Head of caudate nucleus (tissue), 42 donors: ENCODE measurements around the gene MSH3.
"Not testable (repeated sequence)": the region's sequence is repeated elsewhere in the genome, so short reads cannot be mapped to it uniquely, and the experiment has no call there.

Source experiments
- DNase-seq, 42 donors: peaks; one replicate each; pipeline versions ENCODE4 v3.0.0 to v3.0.0-alpha.2; 2020 to 2021; ENCODE audit warnings: mixed read lengths in 7 of 42
- intact Hi-C: fragments of 100-400 bp; cut with DNase I; formaldehyde crosslinking; loops from one replicate; pipeline ENCODE4 v1.15.0; 2022

Gene MSH3

DNA sequence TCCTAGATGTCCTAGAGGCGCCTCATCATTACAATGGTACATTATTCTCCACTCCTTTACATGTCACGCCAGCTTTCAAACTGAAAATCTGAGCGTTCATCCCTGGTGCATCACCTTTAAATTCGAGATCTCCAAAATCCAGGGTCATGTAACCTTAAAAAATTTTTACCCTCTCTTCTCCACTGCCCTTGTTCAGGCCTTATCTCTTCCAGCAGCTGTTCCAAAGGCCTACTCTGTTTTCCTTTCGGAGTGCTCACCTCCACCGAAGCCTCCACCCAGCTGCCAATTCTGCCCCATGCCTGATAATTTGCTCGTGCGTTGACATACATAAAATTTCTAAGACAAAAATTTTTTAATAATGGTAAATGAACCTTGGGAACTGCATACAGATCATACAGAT, 950 bp upstream of the MSH3 start:
- no peak for DNase-seq
- intact Hi-C loops, result loop anchor here (5.0 kb wide), 1 partner anchor 166 kb away; the partner anchor contains the start of gene FAM151B

DNA sequence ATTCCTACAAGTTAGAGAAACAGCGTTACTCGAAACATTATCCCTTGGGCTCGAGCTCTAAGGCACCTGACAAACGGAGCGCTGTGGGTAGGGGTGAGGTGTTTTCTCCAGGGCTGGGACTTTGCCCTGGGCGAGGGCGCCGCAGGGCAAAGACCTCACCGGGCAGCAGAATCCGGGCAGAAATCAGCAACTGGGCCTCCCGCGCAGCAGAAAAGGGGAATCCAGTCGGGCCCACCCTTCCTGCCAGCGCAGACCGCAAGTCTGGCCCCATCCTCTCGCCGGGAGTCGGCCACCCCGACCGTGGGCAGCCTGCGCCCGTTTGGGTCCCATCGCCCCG, 430 bp upstream of the MSH3 start:
- intact Hi-C loops, result loop anchor here (5.0 kb wide), 1 partner anchor 167 kb away; the partner anchor contains the start of gene FAM151B
- DNase-seq, result peak in 1 of 42 donors; percentile 3

DNA sequence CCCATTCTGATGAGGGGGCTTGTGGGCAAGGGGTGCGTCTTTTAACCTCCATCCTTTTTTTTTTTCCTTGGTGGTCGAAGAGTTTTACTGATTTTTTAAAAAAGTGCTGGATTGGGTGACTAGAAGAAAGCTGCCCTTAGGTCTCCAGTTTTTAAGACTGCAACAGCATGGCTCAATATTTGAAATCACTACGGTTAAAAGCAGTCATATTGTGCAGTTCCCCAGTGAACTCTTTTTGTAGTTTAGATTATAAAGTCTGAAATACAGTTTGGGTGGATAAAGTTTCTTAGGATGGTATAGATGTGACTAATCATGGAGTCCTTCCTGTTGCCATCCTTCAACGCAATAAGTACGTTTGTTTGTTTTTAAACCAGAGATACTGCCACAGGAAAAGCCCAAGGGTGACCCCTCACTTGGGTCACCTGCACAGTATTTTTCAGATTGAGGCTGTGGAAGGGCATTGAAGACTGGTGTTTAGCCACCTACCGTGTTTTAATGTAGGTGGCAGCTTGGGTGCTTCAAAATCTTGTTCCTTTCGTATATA, 851 bp downstream of the MSH3 start:
- intact Hi-C loops, result no loop called here
- no peak for DNase-seq

DNA sequence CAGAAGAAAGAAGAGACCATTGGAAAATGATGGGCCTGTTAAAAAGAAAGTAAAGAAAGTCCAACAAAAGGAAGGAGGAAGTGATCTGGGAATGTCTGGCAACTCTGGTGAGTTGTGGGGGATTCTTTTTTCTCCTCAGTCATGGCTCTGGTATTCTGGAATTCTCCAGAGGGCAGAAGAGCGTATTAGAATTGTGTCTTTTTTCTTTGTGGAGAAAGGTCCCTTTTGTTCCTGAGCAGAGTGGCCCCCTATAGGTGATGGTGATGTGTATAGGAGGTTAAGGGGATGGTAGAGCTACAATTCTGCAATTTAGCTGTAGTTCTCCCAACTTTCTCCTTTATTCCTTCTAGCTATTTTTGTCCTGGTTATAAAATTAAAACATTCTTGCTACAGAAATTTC, 2.0 kb downstream of the MSH3 start:
- intact Hi-C loops, result no loop called here
- DNase-seq, result no peak

DNA sequence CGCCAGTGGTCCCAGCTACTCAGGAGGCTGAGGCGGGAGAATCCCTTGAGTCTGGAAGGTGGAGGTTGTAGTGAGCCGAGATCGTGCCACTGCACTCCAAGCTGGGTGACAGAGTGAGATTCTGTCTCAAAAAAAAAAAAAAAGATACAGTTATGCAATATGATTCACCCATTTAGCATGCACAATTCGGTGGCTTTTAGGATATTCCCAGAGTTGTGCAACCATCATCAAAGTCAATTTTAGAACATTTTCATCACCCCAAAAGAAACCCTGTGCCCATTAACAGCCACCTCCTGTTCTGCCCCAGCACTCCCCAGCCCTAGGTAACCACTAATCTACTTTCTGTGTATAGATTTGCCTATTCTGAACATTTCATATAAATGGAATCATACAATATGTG, 4.7 kb downstream of the MSH3 start:
- no peak for DNase-seq
- intact Hi-C loops, result no loop called here

DNA sequence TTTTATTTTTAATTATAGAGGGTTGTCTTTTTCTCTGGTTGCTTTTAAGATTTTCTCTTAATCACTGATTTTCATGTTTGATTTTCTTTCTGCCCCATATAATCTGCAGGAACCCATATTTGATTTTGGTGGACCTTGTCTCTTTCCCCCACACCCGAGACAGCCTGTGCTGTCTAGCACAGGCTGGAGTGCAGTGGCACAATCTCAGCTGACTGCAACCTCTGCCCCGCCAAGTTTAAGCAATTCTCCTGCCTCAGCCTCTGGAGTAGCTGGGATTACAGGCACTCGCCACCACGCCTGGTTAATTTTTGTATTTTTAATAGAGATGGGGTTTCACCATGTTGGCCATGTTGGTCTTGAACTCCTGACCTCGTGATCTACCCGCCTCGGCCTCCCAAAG, 6.2 kb downstream of the MSH3 start:
- intact Hi-C loops, DNase-seq: not testable (repeated sequence)

DNA sequence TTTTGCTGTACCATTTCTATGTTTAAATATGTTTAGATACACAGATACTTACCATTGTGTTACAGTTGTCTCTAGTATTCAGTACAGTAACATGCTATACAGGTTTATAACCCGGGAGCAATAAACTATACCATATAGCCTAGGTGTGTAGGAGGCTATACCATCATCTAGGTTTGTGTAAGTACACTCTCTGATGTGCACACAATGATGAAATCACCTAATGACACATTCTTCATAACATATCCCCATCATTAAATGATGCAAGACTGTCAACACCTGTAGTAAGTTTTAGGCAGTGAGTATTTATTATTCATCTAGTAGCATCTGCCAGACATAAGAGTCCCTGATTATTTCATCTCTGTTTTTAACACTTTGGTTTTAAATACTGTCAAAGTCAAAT, 7.7 kb downstream of the MSH3 start:
- intact Hi-C loops, result no loop called here
- no peak for DNase-seq

DNA sequence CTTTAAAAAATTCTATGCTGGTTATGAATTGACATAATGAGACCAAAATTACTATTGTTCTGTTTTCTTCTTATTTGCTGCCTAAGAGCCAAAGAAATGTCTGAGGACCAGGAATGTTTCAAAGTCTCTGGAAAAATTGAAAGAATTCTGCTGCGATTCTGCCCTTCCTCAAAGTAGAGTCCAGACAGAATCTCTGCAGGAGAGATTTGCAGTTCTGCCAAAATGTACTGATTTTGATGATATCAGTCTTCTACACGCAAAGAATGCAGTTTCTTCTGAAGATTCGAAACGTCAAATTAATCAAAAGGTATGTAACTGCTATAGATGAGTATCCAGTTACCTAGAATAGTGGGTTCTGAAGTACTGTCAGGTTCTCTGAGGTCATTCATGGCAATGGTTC, 10.6 kb downstream of the MSH3 start:
- intact Hi-C loops, result no loop called here
- DNase-seq, result no peak

DNA sequence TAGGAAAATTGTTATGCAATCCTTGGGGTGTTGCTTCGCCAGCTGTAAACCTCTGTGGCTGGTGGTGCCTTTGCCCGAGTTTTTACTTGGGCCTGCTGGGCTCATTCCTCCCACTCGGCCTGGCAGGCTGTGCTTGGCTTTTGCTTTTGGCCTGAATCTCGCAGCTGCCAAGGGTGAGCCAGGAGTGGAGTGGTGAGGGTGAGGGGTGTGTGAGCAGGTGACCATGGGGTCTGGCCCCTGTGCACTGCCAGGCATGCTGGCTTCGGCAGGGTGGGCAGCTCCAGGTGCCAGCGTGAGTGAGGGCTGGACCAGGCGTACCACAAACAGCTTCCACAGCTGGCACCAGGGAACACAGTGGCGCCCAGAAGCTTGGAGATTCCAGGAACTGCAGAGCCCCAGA, 12.9 kb downstream of the MSH3 start:
- intact Hi-C loops, result no loop called here

DNA sequence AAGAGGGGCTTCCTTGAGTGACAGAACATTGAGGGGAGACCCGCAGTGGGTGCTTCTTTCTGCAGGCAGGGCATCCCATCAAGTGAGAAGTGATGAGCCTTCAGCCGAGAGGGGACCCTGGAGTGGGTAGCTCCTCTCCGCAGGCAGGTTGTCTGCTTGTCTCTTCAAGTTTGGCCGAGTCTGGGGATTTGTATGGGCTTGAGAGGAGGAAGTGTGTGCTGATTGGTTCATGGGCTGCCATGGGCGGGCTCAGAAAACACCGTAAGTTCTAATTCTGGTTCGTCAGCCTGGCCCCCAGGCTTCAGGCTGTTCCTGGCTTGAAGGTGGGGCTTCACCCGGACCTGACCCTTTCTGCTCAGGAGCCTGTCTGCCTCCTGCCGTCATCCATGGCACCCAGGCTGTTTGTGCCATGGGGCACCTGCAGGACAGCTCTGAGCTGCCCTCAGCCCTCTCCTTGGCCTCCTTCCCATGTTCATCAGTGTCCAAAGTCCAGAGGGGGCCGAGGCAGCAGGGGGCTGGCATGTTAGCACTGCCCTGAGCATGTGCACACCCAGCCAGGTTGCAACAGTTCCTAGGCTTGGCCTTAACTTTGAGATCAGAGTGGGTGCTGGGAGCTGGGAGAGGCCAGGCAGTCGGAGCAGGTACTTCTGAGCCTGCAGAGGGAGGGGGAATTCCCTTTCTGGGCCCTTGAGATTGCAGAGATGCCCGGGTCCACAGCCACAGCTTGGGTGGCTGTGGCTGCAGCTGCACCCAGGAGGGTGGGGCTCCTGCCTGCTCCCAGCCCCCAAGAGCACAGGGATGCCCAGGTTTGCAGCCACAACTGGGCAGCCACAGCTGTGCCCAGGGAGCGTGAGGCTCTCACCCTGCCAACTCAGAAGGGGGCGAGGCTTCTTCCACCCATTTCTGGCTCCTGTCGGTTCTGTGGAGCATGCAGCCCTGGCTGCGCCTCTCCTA, 13.8 kb downstream of the MSH3 start:
- intact Hi-C loops, result no loop called here
- DNase-seq, result peak in 15 of 42 donors; percentile 4 to 54 (median 23)

More for the DNA sequence above, 12.9 kb downstream of the MSH3 start:
- no peak for DNase-seq

DNA sequence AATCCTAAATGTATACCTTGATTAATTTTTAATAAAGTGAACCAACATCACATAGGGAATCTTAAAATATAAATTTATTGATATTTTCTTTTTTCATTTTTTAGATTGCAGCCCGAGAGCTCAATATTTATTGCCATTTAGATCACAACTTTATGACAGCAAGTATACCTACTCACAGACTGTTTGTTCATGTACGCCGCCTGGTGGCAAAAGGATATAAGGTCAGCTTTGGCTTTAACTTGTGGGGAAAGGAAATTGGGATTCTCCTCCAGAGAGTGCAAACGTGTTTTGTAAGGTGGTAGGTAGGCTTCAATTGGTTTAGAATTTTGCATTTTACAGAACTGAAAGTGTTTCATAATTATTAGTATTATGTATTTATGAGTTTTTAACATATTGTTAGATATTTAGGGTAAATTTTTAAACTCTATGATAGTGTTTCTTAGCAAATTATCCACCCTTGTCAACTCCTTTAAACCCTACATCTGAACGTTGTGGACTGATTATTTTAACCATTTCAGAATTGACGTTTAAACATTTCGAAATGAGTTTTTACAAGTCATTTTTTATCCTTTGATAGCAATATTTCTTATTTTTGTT, 17.8 kb downstream of the MSH3 start:
- intact Hi-C loops, result loop anchor here (5.0 kb wide), 1 partner anchor 580 kb away; no protein-coding TSS in a partner anchor
- peak in 41 of 42 donors; percentile 30 to 91 (median 78) for DNase-seq

DNA sequence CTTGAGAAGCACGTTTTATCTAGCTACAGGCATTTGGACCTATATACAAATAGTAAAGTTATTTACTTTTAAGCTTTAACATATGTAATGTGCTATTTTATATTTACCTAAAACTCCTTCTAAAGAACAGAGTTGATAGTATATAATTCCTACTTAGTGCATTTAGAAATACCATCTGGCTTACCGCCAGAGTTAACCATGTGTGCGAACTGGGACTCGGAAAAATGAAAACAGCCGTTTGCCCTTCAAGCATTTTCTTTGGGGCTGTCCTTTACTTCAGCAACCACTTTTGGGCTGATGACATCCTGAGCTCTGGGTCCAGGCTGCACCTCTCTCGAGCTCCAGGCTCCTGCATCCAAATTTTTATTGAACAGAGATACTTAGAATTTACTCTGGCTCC, 22.3 kb downstream of the MSH3 start:
- DNase-seq, result no peak
- intact Hi-C loops, result no loop called here

DNA sequence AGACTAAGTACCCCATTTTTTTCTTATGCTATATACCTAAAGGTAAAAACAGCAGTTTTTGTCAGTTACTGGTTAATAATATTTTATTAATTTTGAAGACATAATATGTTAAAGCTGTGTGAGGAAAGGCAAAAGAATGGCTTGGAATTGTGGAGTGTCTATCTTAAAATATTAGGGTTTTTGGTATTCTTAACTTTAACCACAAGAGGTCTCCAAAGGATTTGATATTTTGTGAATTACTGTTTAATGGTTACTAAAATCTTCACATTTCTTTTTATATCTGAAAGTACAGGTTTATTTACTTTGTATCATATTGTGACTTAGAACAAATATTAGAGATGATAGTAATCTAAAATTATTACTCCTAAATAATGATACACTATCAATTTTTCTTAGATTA, 32.3 kb downstream of the MSH3 start:
- intact Hi-C loops, result no loop called here
- no peak for DNase-seq

DNA sequence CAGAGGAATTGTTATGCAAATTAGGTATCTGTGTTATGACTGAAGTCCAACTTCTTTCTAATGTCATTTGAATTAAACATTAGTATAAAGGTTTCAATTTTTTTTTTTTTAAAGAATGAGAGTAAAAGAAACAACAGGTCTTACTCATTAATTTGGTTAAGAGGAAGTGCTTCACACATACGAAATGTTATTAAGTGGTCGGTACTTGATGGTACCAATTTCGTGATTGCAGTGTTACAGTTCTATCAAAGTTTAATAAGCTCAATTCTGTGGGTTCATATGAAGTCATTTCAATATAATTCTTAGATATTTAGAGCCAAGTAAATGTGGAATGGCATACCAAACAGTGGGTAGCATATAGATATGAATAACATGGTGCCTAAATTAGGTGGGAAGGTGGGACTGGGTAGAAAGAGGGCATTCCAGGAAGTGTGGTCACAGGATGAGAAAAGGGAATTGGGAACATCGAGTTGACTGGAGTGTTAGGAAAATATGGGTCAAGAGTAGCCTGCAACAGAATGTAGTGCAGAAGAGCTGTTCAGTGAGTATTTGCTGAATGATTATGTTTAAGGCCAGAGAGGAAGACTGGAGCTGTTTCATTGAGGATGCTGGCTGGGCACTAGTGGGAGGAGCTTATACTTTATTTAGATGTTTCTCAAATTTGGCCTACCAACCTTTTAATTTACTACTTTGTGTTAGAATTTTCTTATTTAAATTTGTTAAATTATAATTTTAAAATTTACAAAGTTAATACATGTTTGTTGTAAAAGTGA, 34.4 kb downstream of the MSH3 start:
- intact Hi-C loops, result no loop called here
- no peak for DNase-seq

DNA sequence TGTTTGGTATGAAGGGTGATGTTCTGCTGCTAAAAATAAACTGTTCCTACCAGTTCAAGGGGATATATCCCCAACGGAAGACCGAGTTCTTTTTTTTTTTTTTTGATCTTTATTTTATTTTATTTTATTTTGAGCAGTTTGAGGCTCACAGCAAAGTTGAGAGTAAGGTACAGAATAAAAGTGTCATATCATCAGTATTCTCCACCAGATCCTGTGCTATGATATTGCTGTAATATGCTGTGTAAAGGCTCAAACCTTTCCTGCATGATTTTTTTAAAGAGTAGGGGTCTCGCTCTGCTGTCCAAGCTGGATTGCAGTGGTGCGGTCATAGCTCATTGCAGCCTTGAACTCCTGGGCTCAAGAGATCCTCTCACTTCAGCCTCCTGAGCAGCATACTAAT, 35.2 kb downstream of the MSH3 start:
- no peak for DNase-seq
- intact Hi-C loops, result no loop called here

DNA sequence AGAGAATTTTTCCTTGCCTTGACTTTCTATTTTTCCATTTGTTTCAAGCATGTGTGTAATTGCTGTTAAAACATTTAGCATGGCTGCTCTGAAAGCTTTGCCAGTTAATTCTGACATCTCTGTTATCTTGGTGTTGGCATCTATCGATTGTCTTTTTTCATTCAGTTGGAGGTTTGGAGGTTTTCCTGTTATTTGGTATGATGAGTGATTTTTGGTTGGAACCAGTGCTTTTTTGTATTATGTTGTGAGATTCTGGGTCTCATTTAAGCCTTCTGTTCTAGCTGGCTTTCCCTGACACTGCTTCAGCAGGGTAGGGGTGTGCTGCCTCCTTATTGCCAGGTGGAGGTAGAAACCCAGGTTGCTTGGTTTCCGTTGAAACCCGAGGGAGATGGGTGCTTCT, 41.2 kb downstream of the MSH3 start:
- intact Hi-C loops, result no loop called here
- no peak for DNase-seq

DNA sequence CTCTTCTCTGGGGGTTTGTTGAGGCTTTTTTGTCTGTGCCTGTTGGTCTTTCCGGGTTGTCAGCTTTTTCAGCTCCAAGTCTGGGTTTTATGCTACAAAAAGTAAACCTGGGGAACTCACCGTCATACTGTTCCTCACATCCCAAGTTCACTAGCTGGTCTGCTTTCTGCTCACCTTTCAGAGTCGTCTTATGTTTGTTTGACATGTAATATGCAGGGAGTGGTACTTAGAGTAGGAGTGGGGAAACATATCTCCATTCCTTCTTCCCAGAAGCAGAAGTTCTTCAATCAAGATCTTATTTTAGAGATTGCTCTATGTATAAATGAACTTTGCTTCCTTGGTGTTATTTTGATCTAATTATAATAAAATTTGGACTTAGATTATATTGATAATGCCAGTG, 42.0 kb downstream of the MSH3 start:
- no peak for DNase-seq
- intact Hi-C loops, result no loop called here

DNA sequence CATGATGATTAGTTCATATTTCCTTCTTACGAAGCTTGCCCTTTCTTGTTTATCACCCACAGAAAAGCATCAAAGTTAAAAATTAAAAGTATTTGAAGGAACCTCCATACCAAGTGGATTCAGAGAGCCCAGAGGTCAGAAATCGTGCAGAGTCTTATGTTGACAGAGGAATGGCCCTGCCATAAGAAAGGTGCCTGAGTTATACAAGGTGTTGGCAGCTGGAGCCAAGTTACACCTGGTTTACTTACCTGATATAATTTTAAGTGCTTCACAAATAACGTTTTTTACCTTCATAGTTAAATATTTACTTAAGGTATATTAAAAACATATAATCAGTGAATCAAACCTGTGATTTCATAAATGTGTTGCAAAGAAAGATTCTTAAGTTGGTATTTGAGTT, 42.6 kb downstream of the MSH3 start:
- intact Hi-C loops, result no loop called here
- no peak for DNase-seq

DNA sequence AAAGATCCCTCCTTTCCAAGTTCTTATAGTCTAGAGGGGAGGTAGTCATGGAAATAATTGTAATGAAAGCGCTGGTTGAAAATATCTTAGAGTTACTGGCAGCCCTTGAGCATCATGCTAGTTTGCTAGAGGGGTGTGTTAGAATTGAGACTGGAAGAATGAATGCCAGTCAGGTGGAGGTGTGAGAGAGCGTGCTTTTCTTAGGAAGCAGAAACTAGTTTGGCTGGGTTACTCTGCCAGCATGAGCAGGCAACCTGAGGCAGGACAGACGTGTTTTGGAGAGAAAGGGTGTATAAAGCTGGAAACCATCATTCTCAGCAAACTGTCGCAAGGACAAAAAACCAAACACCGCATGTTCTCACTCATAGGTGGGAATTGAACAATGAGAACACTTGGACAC, 43.9 kb downstream of the MSH3 start:
- intact Hi-C loops, result no loop called here
- no peak for DNase-seq

DNA sequence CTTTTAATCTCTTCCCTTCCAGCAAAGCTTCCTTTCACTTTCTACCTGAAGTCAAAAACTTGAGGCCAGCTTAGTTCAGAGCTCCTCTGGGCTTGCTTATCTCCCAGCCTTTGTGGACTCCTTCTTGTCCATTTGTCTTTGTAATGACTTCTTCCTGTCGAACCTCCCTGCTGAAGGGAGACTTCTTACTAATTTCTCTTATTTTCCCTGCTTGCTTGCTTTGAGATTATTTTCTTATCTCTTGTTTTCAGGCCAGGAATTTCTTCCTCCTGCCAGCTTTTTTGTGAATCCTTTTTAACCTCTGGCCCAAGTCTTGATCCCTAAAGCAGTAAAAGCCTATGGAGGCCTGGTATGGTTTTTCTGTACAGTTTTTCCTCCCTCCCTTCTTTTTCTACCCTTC, 47.1 kb downstream of the MSH3 start:
- intact Hi-C loops, result no loop called here
- DNase-seq, result no peak
